ENCODE data around the gene CNGA4.
"Not testable (repeated sequence)": the region's sequence is repeated elsewhere in the genome, so short reads cannot be mapped to it uniquely, and the experiment has no call there.

CNGA4 gene

GRCh38 chr11:6225896-6226295, 13.0 kb upstream of the CNGA4 start:
- DNase-seq (ENCODE audit: low read depth): no peak

GRCh38 chr11:6228520-6228919, 10.4 kb upstream of the CNGA4 start:
- no peak for DNase-seq (ENCODE audit: low read depth)

GRCh38 chr11:6229911-6230310, 9.0 kb upstream of the CNGA4 start:
- DNase-seq (ENCODE audit: low read depth): no peak

- DNase-seq (ENCODE audit: low read depth): no peak
Observed at GRCh38 chr11:6232899-6233298, 6.0 kb upstream of the CNGA4 start.

GRCh38 chr11:6233984-6234386, 4.9 kb upstream of the CNGA4 start:
- no peak for DNase-seq (ENCODE audit: low read depth)

- peak; percentile 100 for DNase-seq (ENCODE audit: low read depth)
Observed at GRCh38 chr11:6234387-6235107, 4.3 kb upstream of the CNGA4 start, which contains the start of gene FHIP1B. FHIP1B (minus strand) TSS chr11:6234636; CDS start chr11:6224516, 10,120 bp downstream.

- no peak for DNase-seq (ENCODE audit: low read depth)
Observed at GRCh38 chr11:6237266-6237665, 1.6 kb upstream of the CNGA4 start.

GRCh38 chr11:6237761-6238302, 1.1 kb upstream of the CNGA4 start:
- no peak for DNase-seq (ENCODE audit: low read depth)

GRCh38 chr11:6240139-6240538, 1.2 kb downstream of the CNGA4 start:
- no peak for DNase-seq (ENCODE audit: low read depth)

- DNase-seq (ENCODE audit: low read depth): no peak
Observed at GRCh38 chr11:6240781-6241180, 1.9 kb downstream of the CNGA4 start.

GRCh38 chr11:6241316-6241715, 2.4 kb downstream of the CNGA4 start:
- DNase-seq (ENCODE audit: low read depth): no peak

- DNase-seq (ENCODE audit: low read depth): no peak
Observed at GRCh38 chr11:6245536-6245935, 6.6 kb downstream of the CNGA4 start.

- peak; percentile 92 for DNase-seq (ENCODE audit: low read depth)
Observed at GRCh38 chr11:6248248-6248647, 9.4 kb downstream of the CNGA4 start.

- not testable (repeated sequence) for DNase-seq (ENCODE audit: low read depth)
Observed at GRCh38 chr11:6248897-6249296, 10.0 kb downstream of the CNGA4 start.

- peak; percentile 97 for DNase-seq (ENCODE audit: low read depth)
Observed at GRCh38 chr11:6249770-6250555, 11.1 kb downstream of the CNGA4 start.

GRCh38 chr11:6251120-6251733, 12.3 kb downstream of the CNGA4 start:
- DNase-seq (ENCODE audit: low read depth): peak; percentile 80

- peak; percentile 90 for DNase-seq (ENCODE audit: low read depth)
Observed at GRCh38 chr11:6251990-6252473, 13.1 kb downstream of the CNGA4 start.

GRCh38 chr11:6253197-6253596, 14.3 kb downstream of the CNGA4 start:
- DNase-seq (ENCODE audit: low read depth): no peak

- DNase-seq (ENCODE audit: low read depth): no peak
Observed at GRCh38 chr11:6258141-6258540, 19.3 kb downstream of the CNGA4 start.

- no peak for DNase-seq (ENCODE audit: low read depth)
Observed at GRCh38 chr11:6258571-6259081, 19.7 kb downstream of the CNGA4 start.

- DNase-seq (ENCODE audit: low read depth): no peak
Observed at GRCh38 chr11:6260207-6260726, 21.4 kb downstream of the CNGA4 start.

- no peak for DNase-seq (ENCODE audit: low read depth)
Observed at GRCh38 chr11:6263662-6264061, 24.8 kb downstream of the CNGA4 start.
